ENCODE results near the gene ZNF862.

Gene ZNF862

GRCh38 chr7:149838224-149838991, at the start of gene ZNF862:
ZNF862 (plus strand) TSS chr7:149838375; CDS start chr7:149838612, 237 bp downstream.
- DNase-seq (ENCODE audit: low read depth): peak; percentile 99

DNA sequence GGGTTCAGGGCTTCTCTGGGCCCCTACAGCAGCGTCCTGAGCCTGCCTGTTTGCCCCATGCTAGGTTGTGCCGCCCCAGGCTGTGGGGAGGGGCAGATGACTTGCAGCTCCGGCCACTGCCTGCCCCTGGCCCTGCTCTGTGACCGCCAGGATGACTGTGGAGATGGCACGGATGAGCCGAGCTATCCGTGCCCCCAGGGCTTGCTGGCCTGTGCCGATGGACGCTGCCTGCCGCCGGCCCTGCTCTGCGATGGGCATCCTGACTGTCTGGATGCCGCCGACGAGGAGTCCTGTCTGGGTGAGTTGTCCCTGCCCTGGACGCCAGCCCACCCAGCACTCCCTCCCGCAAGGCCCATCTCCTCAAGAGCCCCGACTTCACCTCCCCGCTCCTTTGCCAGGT, 49.1 kb upstream of the ZNF862 start:
- DNase-seq (ENCODE audit: low read depth): no peak

DNA sequence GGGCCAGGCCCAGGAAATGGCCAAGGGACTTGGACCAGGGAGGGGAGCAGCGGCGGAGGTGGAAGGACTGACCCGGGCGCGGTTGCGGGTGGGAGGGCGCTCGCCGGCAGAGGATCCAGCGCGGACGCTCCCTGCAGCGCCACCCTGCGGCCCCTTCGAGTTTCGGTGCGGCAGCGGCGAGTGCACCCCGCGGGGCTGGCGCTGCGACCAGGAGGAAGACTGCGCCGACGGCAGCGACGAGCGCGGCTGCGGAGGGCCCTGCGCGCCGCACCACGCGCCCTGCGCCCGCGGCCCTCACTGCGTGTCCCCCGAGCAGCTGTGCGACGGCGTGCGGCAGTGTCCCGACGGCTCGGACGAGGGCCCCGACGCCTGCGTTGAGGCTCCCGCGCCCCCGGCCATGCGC, 48.0 kb upstream of the ZNF862 start:
- DNase-seq (ENCODE audit: low read depth): peak; percentile 14

- no peak for DNase-seq (ENCODE audit: low read depth)
These were observed 47.3 kb upstream of the ZNF862 start for GRCh38 chr7:149790754-149791360.

- DNase-seq (ENCODE audit: low read depth): no peak
These were observed 46.6 kb upstream of the ZNF862 start for GRCh38 chr7:149791411-149792219.

DNA sequence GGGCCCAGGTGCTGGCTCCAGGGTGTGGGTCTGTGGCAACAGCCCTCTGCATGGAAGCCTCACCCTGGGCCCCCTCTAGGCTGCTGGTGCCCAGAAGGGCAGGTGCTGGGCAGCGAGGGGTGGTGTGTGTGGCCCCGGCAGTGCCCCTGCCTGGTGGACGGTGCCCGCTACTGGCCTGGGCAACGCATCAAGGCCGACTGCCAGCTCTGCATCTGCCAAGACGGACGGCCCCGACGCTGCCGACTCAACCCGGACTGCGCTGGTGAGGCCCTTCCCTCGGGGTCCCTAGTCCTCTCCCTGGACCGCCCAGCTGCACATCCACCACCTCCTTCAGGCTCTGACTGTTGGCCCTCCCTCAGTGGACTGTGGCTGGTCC, 46.0 kb upstream of the ZNF862 start:
- DNase-seq (ENCODE audit: low read depth): no peak

DNA sequence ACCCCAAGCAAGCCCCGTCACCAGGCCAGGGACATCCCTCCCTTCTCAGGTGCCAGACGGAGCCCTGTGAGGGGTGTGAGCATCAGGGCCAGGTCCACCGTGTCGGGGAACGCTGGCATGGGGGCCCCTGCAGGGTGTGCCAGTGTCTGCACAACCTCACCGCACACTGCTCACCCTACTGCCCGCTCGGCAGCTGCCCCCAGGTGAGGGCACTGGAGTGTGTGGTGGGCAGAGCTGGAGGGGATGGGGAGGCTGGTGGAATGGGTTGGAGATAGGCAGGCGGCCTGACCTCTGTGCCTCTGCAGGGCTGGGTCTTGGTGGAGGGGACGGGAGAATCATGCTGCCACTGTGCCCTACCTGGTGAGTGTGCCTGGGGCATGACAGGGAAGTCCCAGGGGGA, 44.9 kb upstream of the ZNF862 start:
- DNase-seq (ENCODE audit: low read depth): no peak

- no peak for DNase-seq (ENCODE audit: low read depth)
These were observed 43.5 kb upstream of the ZNF862 start for GRCh38 chr7:149794661-149795060.

- DNase-seq (ENCODE audit: low read depth): no peak
These were observed 43.0 kb upstream of the ZNF862 start for GRCh38 chr7:149795126-149795525.

DNA sequence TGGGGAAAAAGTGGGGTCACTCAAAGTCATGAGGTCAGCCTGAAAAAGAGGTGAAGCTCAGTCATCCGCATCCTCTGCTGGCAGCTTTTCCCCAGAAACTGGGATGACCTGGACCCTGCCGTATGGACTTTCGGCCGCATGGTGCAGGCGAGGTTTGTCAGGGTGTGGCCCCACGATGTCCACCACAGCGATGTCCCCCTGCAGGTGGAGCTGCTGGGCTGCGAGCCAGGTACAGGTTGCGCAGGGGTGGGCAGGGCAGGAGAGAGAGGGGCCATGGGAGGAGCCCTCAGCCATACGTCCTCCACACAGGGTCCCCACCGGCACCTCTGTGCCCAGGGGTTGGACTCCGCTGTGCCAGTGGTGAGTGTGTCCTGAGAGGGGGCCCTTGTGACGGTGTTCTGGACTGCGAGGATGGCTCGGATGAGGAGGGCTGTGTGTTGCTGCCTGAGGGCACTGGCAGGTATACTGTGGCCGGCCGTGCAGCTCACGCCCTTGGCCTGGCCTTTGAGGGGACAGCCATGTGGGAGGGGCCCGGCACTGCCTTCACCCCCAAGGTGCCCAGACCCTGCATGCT, 41.8 kb upstream of the ZNF862 start:
- DNase-seq (ENCODE audit: low read depth): no peak

DNA sequence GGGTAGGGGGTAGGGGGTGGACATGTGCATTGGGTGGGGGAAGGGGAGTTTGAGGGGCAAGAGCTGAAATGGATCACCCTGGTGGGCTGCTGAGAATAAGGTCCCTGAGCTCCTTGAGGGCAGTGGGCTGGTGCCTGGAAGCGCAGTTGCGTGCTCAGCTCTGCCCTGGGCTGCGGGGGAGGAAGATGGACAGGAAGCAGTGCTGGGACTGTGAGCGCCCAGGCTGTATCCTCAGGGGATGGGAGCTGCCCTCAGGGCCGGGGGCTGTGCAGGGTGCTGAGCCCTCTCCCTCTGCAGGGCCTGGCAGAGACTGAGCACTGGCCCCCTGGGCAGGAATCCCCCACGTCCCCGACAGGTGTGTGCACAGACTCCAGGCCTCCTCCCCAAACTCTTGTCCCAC, 40.4 kb upstream of the ZNF862 start:
- no peak for DNase-seq (ENCODE audit: low read depth)

- DNase-seq (ENCODE audit: low read depth): no peak
These were observed 38.6 kb upstream of the ZNF862 start for GRCh38 chr7:149799397-149800168.

- DNase-seq (ENCODE audit: low read depth): no peak
These were observed 38.0 kb upstream of the ZNF862 start for GRCh38 chr7:149800169-149800555.

GRCh38 chr7:149801002-149801566, 37.1 kb upstream of the ZNF862 start:
- no peak for DNase-seq (ENCODE audit: low read depth)

- DNase-seq (ENCODE audit: low read depth): no peak
These were observed 36.4 kb upstream of the ZNF862 start for GRCh38 chr7:149801816-149802215.

- DNase-seq (ENCODE audit: low read depth): no peak
These were observed 35.2 kb upstream of the ZNF862 start for GRCh38 chr7:149802966-149803365.

DNA sequence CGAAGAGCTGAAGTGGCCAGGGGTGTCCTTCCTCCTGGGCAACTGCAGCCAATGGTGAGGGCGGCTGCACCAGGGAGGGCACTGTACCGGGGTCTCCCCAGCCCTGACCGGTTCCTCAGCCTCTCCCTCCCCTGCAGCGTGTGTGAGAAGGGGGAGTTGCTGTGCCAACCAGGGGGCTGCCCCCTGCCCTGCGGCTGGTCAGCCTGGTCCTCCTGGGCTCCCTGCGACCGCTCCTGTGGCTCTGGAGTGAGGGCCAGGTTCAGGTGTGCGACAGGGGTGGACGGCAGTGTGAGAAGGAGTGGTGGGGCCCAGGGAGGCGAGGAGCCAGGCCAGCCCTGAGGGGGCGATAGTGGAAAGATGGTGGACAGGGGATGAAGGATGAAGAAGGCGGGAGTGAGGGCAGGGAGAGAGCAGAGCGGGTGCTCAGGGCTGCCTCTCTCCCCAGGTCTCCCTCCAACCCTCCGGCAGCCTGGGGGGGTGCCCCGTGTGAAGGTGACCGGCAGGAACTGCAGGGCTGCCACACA, 34.6 kb upstream of the ZNF862 start:
- no peak for DNase-seq (ENCODE audit: low read depth)

DNA sequence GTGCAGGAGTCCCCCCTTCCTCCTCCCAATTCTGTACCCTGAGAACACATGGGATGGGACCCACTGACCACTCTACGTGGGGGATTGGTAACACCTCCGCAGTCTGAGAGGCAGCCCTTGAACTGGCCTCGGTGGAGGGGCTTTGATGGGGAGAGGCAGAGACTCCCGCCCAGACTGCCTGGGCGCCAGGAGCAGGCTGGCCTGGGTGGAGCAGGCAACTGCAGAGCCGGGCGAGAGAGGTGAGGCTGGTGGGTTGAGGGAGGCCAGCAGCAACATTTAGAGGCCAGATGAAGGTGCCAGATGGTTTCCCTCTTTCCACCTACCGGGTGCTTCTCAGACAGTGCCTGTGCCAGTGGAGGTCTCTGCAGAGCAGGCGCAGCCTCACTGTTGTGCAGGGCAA, 34.1 kb upstream of the ZNF862 start:
- DNase-seq (ENCODE audit: low read depth): no peak

DNA sequence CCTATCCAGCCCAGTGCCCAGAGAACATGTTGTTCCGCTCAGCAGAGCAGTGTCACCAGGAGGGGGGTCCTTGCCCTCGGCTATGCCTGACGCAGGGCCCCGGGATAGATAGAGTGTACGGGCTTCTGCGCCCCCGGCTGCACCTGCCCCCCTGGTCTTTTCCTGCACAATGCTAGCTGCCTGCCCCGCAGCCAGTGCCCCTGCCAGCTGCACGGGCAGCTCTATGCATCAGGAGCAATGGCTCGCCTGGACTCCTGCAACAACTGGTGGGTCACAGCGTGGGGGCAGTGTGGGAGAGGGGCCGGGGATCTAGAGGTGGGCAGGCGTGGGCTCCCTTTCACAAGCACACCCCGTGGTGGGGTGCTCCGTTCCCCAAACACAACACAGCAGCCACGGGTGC, 31.4 kb upstream of the ZNF862 start:
- no peak for DNase-seq (ENCODE audit: low read depth)

GRCh38 chr7:149808311-149808710, 29.9 kb upstream of the ZNF862 start:
- no peak for DNase-seq (ENCODE audit: low read depth)

- no peak for DNase-seq (ENCODE audit: low read depth)
These were observed 29.0 kb upstream of the ZNF862 start for GRCh38 chr7:149809215-149809614.

Data from iris pigment epithelial cell (primary cell).